Tibial artery (tissue), 4 donors: ENCODE measurements around the gene PDK4.

ENCODE experiments used
- DNase-seq, 2 donors: peaks; one replicate each; pipeline ENCODE4 v3.0.0-alpha.2; 2019
- H3K27ac ChIP-seq, 2 donors: fragments of 200-600 bp; sonication (generic) in 1 of 2; 1 replicate in 1 of 2; 2 replicates in 1 of 2; pipeline ENCODE4 v1.5.1; 2018 to 2019; ENCODE audit warnings: mild to moderate bottlenecking in 1 of 2
- H3K27me3 ChIP-seq, 2 donors: fragments of 200-600 bp; sonication (generic) in 1 of 2; one replicate each; pipeline versions ENCODE4 v1.5.1 to v1.6.0; 2016 to 2019
- H3K36me3 ChIP-seq, 3 donors: fragments of 200-600 bp; sonication (generic) in 2 of 3; one replicate each; pipeline ENCODE4 v1.5.1; 2016 to 2019; ENCODE audit warnings: mild to moderate bottlenecking in 2 of 3
- H3K4me1 ChIP-seq, 4 donors: fragments of 200-600 bp; sonication (generic) in 2 of 4; 1 replicate in 3 of 4; 2 replicates in 1 of 4; pipeline ENCODE4 v1.5.1; 2016 to 2019
- H3K4me3 ChIP-seq, 2 donors: fragments of 200-600 bp; sonication (generic) in 1 of 2; 1 replicate in 1 of 2; 2 replicates in 1 of 2; pipeline ENCODE4 v1.5.1; 2018 to 2019; ENCODE audit warnings: mild to moderate bottlenecking in 2 of 2
- H3K9me3 ChIP-seq, 3 donors: fragments of 200-600 bp; sonication (generic) in 1 of 3; one replicate each; pipeline ENCODE4 v1.5.1; 2016 to 2019
- CTCF ChIP-seq, 2 experiments: fragments of 200-600 bp in 1 of 2; fragments of 450-650 bp in 1 of 2; IDR thresholded peaks; one replicate each; pipeline ENCODE4 v1.5.1; 2017 to 2019; ENCODE audit warnings: antibody characterized with exemption in 2 of 2, mild to moderate bottlenecking in 1 of 2, moderate library complexity in 1 of 2
- intact Hi-C: fragments of 100-400 bp; cut with DNase I; formaldehyde crosslinking; loops from one replicate; pipeline ENCODE4 v1.15.0; 2023; ENCODE audit warnings: low total_unique reads

Gene PDK4

GRCh38 chr7:95581467-95581866, 14.8 kb downstream of the PDK4 start:
- intact Hi-C loops: no loop called here
- H3K36me3 ChIP-seq: peaks cover 26 to 35% (median 31%) of the 10 kb centered on the region in 3 donors
- no peaks in the 10 kb centered on the region for H3K9me3 ChIP-seq
- H3K4me3 ChIP-seq: no peak overlapping the region
- no peaks in the 10 kb centered on the region for H3K27me3 ChIP-seq
- H3K27ac ChIP-seq: no peak overlapping the region
- DNase-seq: no peak
- TF ChIP-seq CTCF (IDR thresholded peaks at IDR 0.05): no peak
- H3K4me1 ChIP-seq: peaks cover 0 to 9% (median 1%) of the 10 kb centered on the region in 4 donors

GRCh38 chr7:95579318-95579717, 17.0 kb downstream of the PDK4 start:
- H3K36me3 ChIP-seq: peaks cover 7 to 15% (median 11%) of the 10 kb centered on the region in 3 donors
- DNase-seq: no peak
- H3K4me3 ChIP-seq: no peak overlapping the region
- no peaks in the 10 kb centered on the region for H3K4me1 ChIP-seq
- no peak for TF ChIP-seq CTCF (IDR thresholded peaks at IDR 0.05)
- intact Hi-C loops: no loop called here
- H3K9me3 ChIP-seq: no peaks in the 10 kb centered on the region
- H3K27ac ChIP-seq: no peak overlapping the region
- no peaks in the 10 kb centered on the region for H3K27me3 ChIP-seq

GRCh38 chr7:95578299-95578855, 17.9 kb downstream of the PDK4 start:
- intact Hi-C loops: no loop called here
- TF ChIP-seq CTCF (IDR thresholded peaks at IDR 0.05): no peak
- DNase-seq: no peak
- no peaks in the 10 kb centered on the region for H3K9me3 ChIP-seq
- H3K36me3 ChIP-seq: peaks cover 0 to 6% (median 5%) of the 10 kb centered on the region in 3 donors
- H3K4me1 ChIP-seq: no peaks in the 10 kb centered on the region
- no peak overlapping the region for H3K4me3 ChIP-seq
- no peak overlapping the region for H3K27ac ChIP-seq
- H3K27me3 ChIP-seq: no peaks in the 10 kb centered on the region

GRCh38 chr7:95577137-95577536, 19.2 kb downstream of the PDK4 start:
- Histone ChIP-seq H3K4me3 (no peak overlapping the region), H3K9me3 (no peaks in the 10 kb centered on the region), H3K27me3 (no peaks in the 10 kb centered on the region), H3K36me3 (no peaks in the 10 kb centered on the region), H3K4me1 (no peaks in the 10 kb centered on the region), H3K27ac (no peak overlapping the region)
- no peak for DNase-seq
- intact Hi-C loops: no loop called here
- no peak for TF ChIP-seq CTCF (IDR thresholded peaks at IDR 0.05)

GRCh38 chr7:95569720-95570119, 26.6 kb downstream of the PDK4 start:
- H3K4me1 ChIP-seq: no peaks in the 10 kb centered on the region

More at GRCh38 chr7:95569720-95570119, 26.6 kb downstream of the PDK4 start:
- H3K9me3 ChIP-seq: no peaks in the 10 kb centered on the region
- no peak overlapping the region for H3K27ac ChIP-seq
- H3K4me3 ChIP-seq: no peak overlapping the region
- no peaks in the 10 kb centered on the region for H3K27me3 ChIP-seq
- intact Hi-C loops: no loop called here
- no peak for DNase-seq
- TF ChIP-seq CTCF (IDR thresholded peaks at IDR 0.05): no peak
- H3K36me3 ChIP-seq: no peaks in the 10 kb centered on the region
